ENCODE measurements around the gene TAF1B. TPM values are rescaled to one million over a fixed set of nuclear protein-coding genes. Genes with fewer than 3 reads are reported as not detected.

Gene TAF1B
- total RNA-seq, 1 experiment from 2014 or later: 52.8 TPM

GRCh38 chr2:9807056-9807455 lies 36.2 kb upstream of the TAF1B start:
- Histone ChIP-seq H3K4me1 (ENCODE audit: insufficient read depth, low read length, poor library complexity, severe bottlenecking) (no peaks in the 10 kb centered on the region), H3K36me3 (ENCODE audit: insufficient read depth, low read length, poor library complexity, severe bottlenecking) (no peaks in the 10 kb centered on the region), H3K9me3 (ENCODE audit: low read depth, low read length, poor library complexity, severe bottlenecking) (no peaks in the 10 kb centered on the region), H3K4me3 (ENCODE audit: low read depth, low read length, poor library complexity, severe bottlenecking) (no peak overlapping the region), H3K27ac (ENCODE audit: low read depth, low read length, poor library complexity, severe bottlenecking) (no peak overlapping the region), H3K27me3 (replicated peaks; ENCODE audit: insufficient read depth, low read depth, low read length, poor library complexity) (no peaks in the 10 kb centered on the region)
- no peak for TF ChIP-seq EZH2 (IDR thresholded peaks at IDR 0.05; ENCODE audit: borderline replicate concordance, low read depth, low read length, poor library complexity, severe bottlenecking)
- TF ChIP-seq, protein P1, sequence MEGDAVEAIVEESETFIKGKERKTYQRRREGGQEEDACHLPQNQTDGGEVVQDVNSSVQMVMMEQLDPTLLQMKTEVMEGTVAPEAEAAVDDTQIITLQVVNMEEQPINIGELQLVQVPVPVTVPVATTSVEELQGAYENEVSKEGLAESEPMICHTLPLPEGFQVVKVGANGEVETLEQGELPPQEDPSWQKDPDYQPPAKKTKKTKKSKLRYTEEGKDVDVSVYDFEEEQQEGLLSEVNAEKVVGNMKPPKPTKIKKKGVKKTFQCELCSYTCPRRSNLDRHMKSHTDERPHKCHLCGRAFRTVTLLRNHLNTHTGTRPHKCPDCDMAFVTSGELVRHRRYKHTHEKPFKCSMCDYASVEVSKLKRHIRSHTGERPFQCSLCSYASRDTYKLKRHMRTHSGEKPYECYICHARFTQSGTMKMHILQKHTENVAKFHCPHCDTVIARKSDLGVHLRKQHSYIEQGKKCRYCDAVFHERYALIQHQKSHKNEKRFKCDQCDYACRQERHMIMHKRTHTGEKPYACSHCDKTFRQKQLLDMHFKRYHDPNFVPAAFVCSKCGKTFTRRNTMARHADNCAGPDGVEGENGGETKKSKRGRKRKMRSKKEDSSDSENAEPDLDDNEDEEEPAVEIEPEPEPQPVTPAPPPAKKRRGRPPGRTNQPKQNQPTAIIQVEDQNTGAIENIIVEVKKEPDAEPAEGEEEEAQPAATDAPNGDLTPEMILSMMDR (conservative IDR thresholded peaks at IDR 0.05; ENCODE audit: low read depth, low read length): no peak
- CTCF ChIA-PET: no interaction called here
- no peak for DNase-seq (ENCODE audit: low spot score)
- BruUV-seq (replicated peaks): no TSS peak
- POLR2A ChIA-PET (ENCODE audit: low non-redundant PET): no interaction called here
- intact Hi-C loops (cut with micrococcal nuclease; ENCODE audit: unreplicated experiment): no loop called here

DNA sequence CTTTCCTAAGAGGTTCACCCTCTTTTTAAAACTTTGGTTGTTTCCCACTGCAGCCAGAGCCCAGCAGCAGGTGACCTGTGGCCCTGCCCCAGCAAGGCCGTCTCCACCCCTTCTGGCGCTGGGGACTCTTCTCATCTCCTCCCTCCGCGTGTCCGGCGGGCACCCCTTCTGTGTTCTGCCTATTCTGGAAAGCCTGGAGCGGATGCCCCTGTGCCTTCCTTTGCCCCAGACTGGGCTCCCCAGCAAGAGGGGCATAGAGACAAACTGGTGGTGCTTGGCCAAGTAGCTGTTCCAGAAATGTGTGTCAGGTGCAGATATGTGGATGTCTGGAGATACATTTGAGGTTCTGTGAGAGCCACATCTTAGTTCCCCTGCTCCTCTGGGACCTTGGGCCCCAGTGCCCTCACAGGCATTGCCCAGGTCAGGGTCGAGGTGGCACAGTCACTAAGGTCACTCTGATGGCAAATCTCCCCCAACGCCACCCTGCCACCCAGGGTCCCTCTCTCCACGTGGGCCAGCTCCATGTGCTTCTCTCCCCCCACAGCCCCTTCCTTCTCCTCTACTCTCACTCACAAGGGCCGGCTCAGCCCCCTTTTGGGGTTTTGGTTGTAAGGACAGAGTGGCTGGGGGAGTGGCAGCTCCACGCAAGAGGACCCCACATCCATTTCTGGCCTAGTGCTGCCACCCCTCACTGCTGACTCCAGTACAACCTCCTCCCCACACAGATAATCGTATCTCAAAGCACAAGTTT lies 35.5 kb upstream of the TAF1B start:
- intact Hi-C loops (cut with micrococcal nuclease; ENCODE audit: unreplicated experiment): no loop called here
- BruUV-seq (replicated peaks): no TSS peak
- Histone ChIP-seq H3K36me3 (ENCODE audit: insufficient read depth, low read length, poor library complexity, severe bottlenecking) (no peaks in the 10 kb centered on the region), H3K4me3 (ENCODE audit: low read depth, low read length, poor library complexity, severe bottlenecking) (no peak overlapping the region), H3K4me1 (ENCODE audit: insufficient read depth, low read length, poor library complexity, severe bottlenecking) (no peaks in the 10 kb centered on the region), H3K27ac (ENCODE audit: low read depth, low read length, poor library complexity, severe bottlenecking) (no peak overlapping the region), H3K27me3 (replicated peaks; ENCODE audit: insufficient read depth, low read depth, low read length, poor library complexity) (no peaks in the 10 kb centered on the region), H3K9me3 (ENCODE audit: low read depth, low read length, poor library complexity, severe bottlenecking) (no peaks in the 10 kb centered on the region)
- DNase-seq (ENCODE audit: low spot score): no peak
- POLR2A ChIA-PET (ENCODE audit: low non-redundant PET): no interaction called here
- TF ChIP-seq EZH2 (IDR thresholded peaks at IDR 0.05; ENCODE audit: borderline replicate concordance, low read depth, low read length, poor library complexity, severe bottlenecking): no peak
- TF ChIP-seq, protein P1 (conservative IDR thresholded peaks at IDR 0.05; ENCODE audit: low read depth, low read length): no peak
- CTCF ChIA-PET: no interaction called here

GRCh38 chr2:9808334-9809063 lies 34.8 kb upstream of the TAF1B start:
- Histone ChIP-seq H3K9me3 (ENCODE audit: low read depth, low read length, poor library complexity, severe bottlenecking) (no peaks in the 10 kb centered on the region), H3K4me1 (ENCODE audit: insufficient read depth, low read length, poor library complexity, severe bottlenecking) (no peaks in the 10 kb centered on the region), H3K36me3 (ENCODE audit: insufficient read depth, low read length, poor library complexity, severe bottlenecking) (no peaks in the 10 kb centered on the region), H3K27ac (ENCODE audit: low read depth, low read length, poor library complexity, severe bottlenecking) (no peak overlapping the region), H3K4me3 (ENCODE audit: low read depth, low read length, poor library complexity, severe bottlenecking) (no peak overlapping the region), H3K27me3 (replicated peaks; ENCODE audit: insufficient read depth, low read depth, low read length, poor library complexity) (no peaks in the 10 kb centered on the region)
- ChIA-PET POLR2A (ENCODE audit: low non-redundant PET) (no interaction called here), CTCF (no interaction called here)
- BruUV-seq (replicated peaks): no TSS peak
- no peak for DNase-seq (ENCODE audit: low spot score)
- TF ChIP-seq, protein P1 (conservative IDR thresholded peaks at IDR 0.05; ENCODE audit: low read depth, low read length): no peak
- no peak for TF ChIP-seq EZH2 (IDR thresholded peaks at IDR 0.05; ENCODE audit: borderline replicate concordance, low read depth, low read length, poor library complexity, severe bottlenecking)
- intact Hi-C loops (cut with micrococcal nuclease; ENCODE audit: unreplicated experiment): no loop called here
